Skin epidermis (tissue), 12 donors: ENCODE results near the gene IL36RN.
A peak's percentile ranks its signal among the peaks of the same experiment; 100 is the strongest.
"Not testable (repeated sequence)": the region's sequence is repeated elsewhere in the genome, so short reads cannot be mapped to it uniquely, and the experiment has no call there.

ENCODE experiments used
- H3K27ac ChIP-seq, 21 experiments: fragments of 200-600 bp; sonication (generic) in 11 of 21; one replicate each; pipeline ENCODE4 v1.5.0; 2020; ENCODE audit warnings: mild to moderate bottlenecking in 3 of 21, inconsistent platforms in 2 of 21, moderate library complexity in 2 of 21
- H3K4me3 ChIP-seq, 7 experiments: fragments of 200-600 bp; sonication (generic) in 2 of 7; one replicate each; pipeline ENCODE4 v1.5.0; 2020; ENCODE audit warnings: inconsistent platforms in 2 of 7, mild to moderate bottlenecking in 2 of 7, moderate library complexity in 1 of 7

IL36RN gene

DNA sequence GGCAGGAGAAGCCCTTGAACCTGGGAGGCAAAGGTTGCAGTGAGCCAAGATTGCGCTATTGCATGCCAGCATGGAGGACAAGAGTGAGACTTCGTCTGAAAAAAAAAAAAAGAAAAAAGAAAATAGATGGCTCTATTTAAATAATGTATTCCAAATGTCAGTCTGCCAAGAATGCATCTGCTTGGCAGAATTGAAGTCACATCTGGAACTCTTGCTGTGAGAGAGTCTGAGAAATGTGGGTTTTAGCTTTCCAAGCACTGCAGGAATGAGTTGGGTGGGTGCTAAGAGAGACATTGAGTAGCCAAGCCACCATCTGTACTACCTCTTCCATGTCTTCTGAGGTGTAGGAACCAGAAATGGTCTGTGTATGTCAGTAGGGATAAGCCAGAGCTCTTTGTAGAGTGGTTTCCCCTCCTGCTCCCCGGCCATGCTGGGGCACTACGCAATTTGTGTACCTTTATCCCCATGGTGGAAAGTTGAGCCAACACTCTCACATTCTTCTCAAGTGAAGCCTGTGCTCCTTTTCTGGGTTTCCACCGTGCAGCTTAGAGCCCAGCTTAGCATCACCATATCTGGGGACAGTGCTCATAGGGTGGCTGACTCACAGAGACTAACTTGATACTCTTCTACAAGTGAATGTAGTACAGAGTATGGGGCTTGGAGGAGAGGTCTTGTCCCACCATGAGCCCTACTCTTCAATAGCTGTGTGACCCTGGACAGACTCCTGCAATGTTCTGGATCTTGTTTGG is 34.0 kb downstream of the IL36RN start:
- Histone ChIP-seq H3K4me3 (no peak overlapping the region), H3K27ac (no peak overlapping the region)

GRCh38 chr2:113093613-113093977 is 34.6 kb downstream of the IL36RN start:
- no peak overlapping the region for H3K4me3 ChIP-seq
- H3K27ac ChIP-seq: no peak overlapping the region

GRCh38 chr2:113096306-113096705 is 37.3 kb downstream of the IL36RN start:
- not testable (repeated sequence) for H3K4me3 ChIP-seq, H3K27ac ChIP-seq

DNA sequence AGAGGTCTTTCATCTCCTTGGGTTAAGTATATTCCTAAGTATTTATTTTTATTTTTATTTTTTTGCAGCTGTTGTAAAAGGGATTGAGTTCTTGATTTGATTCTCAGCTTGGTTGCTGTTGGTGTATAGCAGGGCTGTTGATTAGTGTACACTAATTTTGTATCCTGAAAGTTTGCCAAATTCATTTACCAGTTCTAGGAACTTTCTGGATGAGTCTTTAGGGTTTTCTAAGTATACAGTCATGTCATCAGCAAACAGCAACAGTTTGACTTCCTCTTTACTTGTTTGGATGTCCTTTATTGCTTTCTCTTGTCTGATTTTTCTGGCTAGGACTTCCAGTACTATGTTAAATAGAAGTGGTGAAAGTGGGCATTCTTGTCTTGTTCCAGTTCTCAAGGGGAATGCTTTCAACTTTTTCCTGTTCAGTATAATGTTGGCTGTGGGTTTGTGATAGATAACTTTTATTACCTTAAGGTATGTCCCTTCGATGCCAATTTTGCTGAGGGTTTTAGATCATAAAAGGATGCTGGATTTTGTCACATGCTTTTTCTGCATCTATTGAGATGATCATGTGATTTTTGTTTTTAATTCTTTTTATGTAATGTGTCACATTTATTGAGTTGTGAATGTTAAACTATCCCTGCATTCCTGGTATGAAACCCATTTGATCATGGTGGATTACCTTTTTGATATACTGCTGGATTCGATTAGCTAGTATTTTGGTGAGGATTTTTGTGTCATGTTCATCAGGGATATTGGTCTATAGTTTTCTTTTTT is 38.0 kb downstream of the IL36RN start:
- not testable (repeated sequence) for H3K4me3 ChIP-seq, H3K27ac ChIP-seq

DNA sequence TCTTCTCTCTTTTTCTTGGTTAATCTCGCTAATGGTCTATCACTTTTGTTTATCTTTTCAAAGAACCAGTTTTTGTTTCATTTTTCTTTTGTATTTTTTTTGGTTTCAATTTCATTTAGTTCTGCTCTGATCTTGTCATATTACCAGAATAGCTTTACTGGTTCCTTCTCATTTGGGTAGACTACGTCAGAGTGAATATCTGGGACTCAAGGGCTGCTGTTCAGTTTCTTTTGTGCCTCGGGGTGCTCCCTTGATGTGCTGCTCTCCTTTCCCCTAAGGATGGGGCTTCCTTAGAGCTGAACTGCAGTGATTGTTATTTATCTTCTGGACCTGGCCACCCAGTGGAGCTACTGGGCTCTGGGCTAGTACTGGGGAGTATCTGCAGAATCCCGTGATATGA is 39.0 kb downstream of the IL36RN start:
- H3K4me3 ChIP-seq: no peak overlapping the region
- H3K27ac ChIP-seq: no peak overlapping the region

- H3K4me3 ChIP-seq: no peak overlapping the region
- H3K27ac ChIP-seq: no peak overlapping the region
Measured at GRCh38 chr2:113098532-113098931, 39.5 kb downstream of the IL36RN start.

GRCh38 chr2:113102133-113102532 is 43.1 kb downstream of the IL36RN start:
- Histone ChIP-seq H3K27ac (no peak overlapping the region), H3K4me3 (no peak overlapping the region)

GRCh38 chr2:113103277-113103676 is 44.3 kb downstream of the IL36RN start:
- Histone ChIP-seq H3K4me3 (no peak overlapping the region), H3K27ac (no peak overlapping the region)

DNA sequence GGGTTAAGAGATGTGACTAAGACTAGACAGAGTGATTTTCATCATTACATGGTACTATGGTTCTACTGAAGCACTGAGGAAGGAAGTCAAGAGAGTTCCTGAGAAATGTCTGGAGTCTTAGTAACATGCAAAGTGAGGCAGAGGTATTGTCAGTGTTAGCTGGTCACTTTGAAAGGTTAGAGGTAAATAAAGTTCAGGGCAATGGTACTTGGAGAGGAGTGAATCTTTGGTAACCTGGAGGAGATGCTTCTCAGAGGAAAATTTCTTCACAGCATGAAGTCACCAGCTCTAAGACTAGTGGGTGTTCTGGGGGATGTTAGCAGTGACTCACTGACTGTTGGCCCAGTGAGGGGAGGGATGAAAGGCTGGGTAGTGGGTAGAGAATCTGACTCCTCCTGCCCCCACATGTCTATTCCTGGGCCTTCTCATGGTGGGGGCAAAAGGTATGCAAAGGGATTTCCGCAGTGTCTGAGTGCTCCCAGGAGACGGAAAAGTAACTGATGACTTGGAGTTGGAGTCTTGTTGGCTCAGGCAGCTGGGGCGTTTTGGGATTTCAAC is 45.1 kb downstream of the IL36RN start:
- H3K4me3 ChIP-seq: no peak overlapping the region
- H3K27ac ChIP-seq: peak overlapping the region in 1 of 21 experiments; percentile 48

DNA sequence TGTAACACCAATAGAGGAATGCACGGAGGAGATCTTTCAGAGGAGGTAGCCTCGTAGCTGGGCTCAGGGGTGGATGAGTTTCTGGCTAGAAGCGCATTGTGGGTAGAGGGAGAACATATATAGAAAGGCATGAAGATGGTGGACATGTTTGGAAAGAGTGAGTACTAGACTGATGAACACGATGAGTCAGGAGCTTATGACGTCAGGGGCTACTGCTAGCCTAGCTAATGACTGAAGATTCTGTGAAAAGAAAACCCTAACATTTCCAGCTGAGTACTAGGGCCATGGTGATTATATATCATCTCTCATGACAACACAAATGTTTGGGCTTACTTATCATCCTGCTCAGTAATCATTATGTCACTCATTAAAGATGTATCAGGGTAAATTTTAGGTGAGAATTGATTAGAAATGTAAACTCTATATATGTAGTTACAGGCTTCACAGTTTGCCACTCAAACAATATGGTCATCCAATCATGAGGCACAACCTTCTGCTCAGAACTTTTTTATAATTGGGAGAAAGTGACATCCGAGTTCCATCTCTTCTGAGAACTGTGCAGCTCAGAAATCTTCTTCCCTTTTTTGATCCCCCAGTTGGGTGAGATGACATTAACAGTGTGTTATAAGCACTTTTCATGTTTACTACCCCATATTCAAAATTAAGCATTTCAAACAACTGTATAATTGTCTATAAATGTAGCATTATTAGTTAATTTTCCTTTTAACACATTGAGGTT is 46.2 kb downstream of the IL36RN start:
- H3K4me3 ChIP-seq: no peak overlapping the region
- peak overlapping the region in 1 of 21 experiments; percentile 48 for H3K27ac ChIP-seq

- peak overlapping the region in 6 of 21 experiments; percentile 11 to 57 (median 30) for H3K27ac ChIP-seq
- no peak overlapping the region for H3K4me3 ChIP-seq
Measured at GRCh38 chr2:113111121-113111520, 52.1 kb downstream of the IL36RN start.

DNA sequence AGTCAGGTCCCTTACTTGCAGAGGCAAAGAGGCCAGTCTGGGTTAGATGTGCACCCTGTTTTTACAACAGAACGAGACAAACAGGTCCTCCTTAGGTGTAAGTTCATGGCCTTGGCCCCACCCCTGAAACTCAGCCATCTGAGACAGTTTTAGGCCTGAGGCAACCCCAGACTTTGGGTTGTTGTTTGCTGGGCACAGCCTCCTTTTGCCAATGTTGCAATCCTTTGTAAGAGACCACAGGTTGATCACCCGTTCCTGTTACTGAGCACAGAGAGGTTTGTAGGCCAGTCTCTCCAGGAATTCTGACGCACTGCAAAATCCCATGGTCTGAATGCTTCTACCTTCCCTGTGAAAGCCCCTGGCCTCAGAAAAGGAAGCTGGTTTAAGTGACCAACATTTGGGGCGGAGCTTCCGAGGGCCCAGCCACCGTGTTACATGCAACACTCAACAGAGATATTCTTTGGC is 52.9 kb downstream of the IL36RN start:
- Histone ChIP-seq H3K4me3 (no peak overlapping the region), H3K27ac (peak overlapping the region in 7 of 21 experiments; percentile 11 to 69 (median 55))

- H3K4me3 ChIP-seq: no peak overlapping the region
- H3K27ac ChIP-seq: peak overlapping the region in 7 of 21 experiments; percentile 3 to 69 (median 54)
Measured at GRCh38 chr2:113112441-113112840, 53.4 kb downstream of the IL36RN start.

GRCh38 chr2:113112871-113113270 is 53.9 kb downstream of the IL36RN start:
- H3K4me3 ChIP-seq: no peak overlapping the region

GRCh38 chr2:113113807-113114206 is 54.8 kb downstream of the IL36RN start:
- peak overlapping the region in 9 of 21 experiments; percentile 20 to 85 (median 76) for H3K27ac ChIP-seq
- H3K4me3 ChIP-seq: no peak overlapping the region

More at GRCh38 chr2:113112871-113113270, 53.9 kb downstream of the IL36RN start:
- peak overlapping the region in 5 of 21 experiments; percentile 3 to 59 (median 39) for H3K27ac ChIP-seq
